HEK293 (cell line): ENCODE results near the gene ATP13A3.

Source experiments
- CTCF ChIA-PET: fragments of 350-600 bp; formaldehyde crosslinking; extraction: SDS; loops from one replicate; lab custom pipeline; 2021; ENCODE audit warnings: antibody characterized with exemption; lab: Yijun Ruan, JAX
- POLR2A ChIA-PET: fragments of 300-600 bp; formaldehyde crosslinking; extraction: SDS; loops from one replicate; lab custom pipeline; 2020; ENCODE audit warnings: antibody characterized with exemption, inconsistent platforms; lab: Yijun Ruan, JAX
- H3K27ac ChIP-seq: fragments of 200-500 bp; sonication (Bioruptor generic); 2 replicates; pipeline ENCODE4 v1.5.1; 2014; ENCODE audit warnings: low read depth, low read length, control low read depth, inconsistent platforms; ENCODE audit errors: extremely low read depth
- H3K36me3 ChIP-seq, 2 experiments: fragments of 200-500 bp in 1 of 2; sonication (Bioruptor generic) in 1 of 2; 1 replicate in 1 of 2; 2 replicates in 1 of 2; pipeline ENCODE4 v1.5.1; 2014 to 2017; ENCODE audit warnings: inconsistent platforms in 2 of 2, low read length in 2 of 2; ENCODE audit not compliant: control insufficient read depth in 2 of 2, insufficient read depth in 1 of 2
- H3K4me1 ChIP-seq: fragments of 200-500 bp; sonication (Bioruptor generic); 2 replicates; pipeline ENCODE4 v1.5.1; 2014; ENCODE audit warnings: mild to moderate bottlenecking, low read length, inconsistent platforms; ENCODE audit not compliant: control insufficient read depth, insufficient read depth
- H3K4me3 ChIP-seq: 2 replicates; pipeline ENCODE4 v1.5.1; 2011; ENCODE audit warnings: low read depth, mild to moderate bottlenecking, control low read depth, low read length, moderate library complexity
- H3K9me3 ChIP-seq: fragments of 200-500 bp; sonication (Bioruptor generic); 2 replicates; pipeline ENCODE4 v1.5.1; 2014; ENCODE audit warnings: low read depth, low read length, inconsistent platforms; ENCODE audit not compliant: control insufficient read depth, insufficient read depth
- ATF2 ChIP-seq: fragments of 450-650 bp; formaldehyde crosslinking; IDR thresholded peaks from 2 replicates; pipeline ENCODE4 v1.5.1; 2016; ENCODE audit warnings: missing biosample characterization, missing genetic modification characterization, low read depth
- KLF8 ChIP-seq: fragments of 450-650 bp; formaldehyde crosslinking; IDR thresholded peaks from 2 replicates; pipeline ENCODE4 v1.5.1; 2016; ENCODE audit warnings: missing biosample characterization, missing genetic modification characterization
- MYNN ChIP-seq: fragments of 450-650 bp; formaldehyde crosslinking; IDR thresholded peaks from 2 replicates; pipeline ENCODE4 v1.5.1; 2016; ENCODE audit warnings: missing biosample characterization, missing genetic modification characterization, borderline replicate concordance
- PATZ1 ChIP-seq: fragments of 450-650 bp; formaldehyde crosslinking; IDR thresholded peaks from 2 replicates; pipeline ENCODE4 v1.5.1; 2016; ENCODE audit warnings: missing biosample characterization, missing genetic modification characterization
- PRDM2 ChIP-seq: fragments of 450-650 bp; formaldehyde crosslinking; IDR thresholded peaks from 2 replicates; pipeline ENCODE4 v1.5.1; 2016; ENCODE audit warnings: missing biosample characterization, missing genetic modification characterization, borderline replicate concordance
- ZBTB26 ChIP-seq: fragments of 450-650 bp; formaldehyde crosslinking; optimal IDR thresholded peaks from 2 replicates; pipeline ENCODE3; 2016; ENCODE audit warnings: missing biosample characterization, mild to moderate bottlenecking, missing genetic modification characterization
- ZBTB44 ChIP-seq: fragments of 450-650 bp; IDR thresholded peaks from 2 replicates; pipeline ENCODE4 v1.5.1; 2018; ENCODE audit warnings: missing biosample characterization, mild to moderate bottlenecking, missing genetic modification characterization
- ZBTB49 ChIP-seq: fragments of 450-650 bp; formaldehyde crosslinking; IDR thresholded peaks from 2 replicates; pipeline ENCODE4 v1.5.1; 2016; ENCODE audit warnings: missing biosample characterization, missing genetic modification characterization, low read depth
- ZFP41 ChIP-seq: fragments of 450-650 bp; formaldehyde crosslinking; IDR thresholded peaks from 2 replicates; pipeline ENCODE4 v1.5.1; 2016; ENCODE audit warnings: missing biosample characterization, missing genetic modification characterization, borderline replicate concordance
- ZIC2 ChIP-seq: fragments of 450-650 bp; formaldehyde crosslinking; IDR thresholded peaks from 2 replicates; pipeline ENCODE4 v1.5.1; 2016; ENCODE audit warnings: missing biosample characterization, missing genetic modification characterization
- ZNF138 ChIP-seq: fragments of 450-650 bp; formaldehyde crosslinking; IDR thresholded peaks from 2 replicates; pipeline ENCODE4 v1.5.1; 2016; ENCODE audit warnings: missing biosample characterization, missing genetic modification characterization, borderline replicate concordance
- ZNF157 ChIP-seq: fragments of 450-650 bp; formaldehyde crosslinking; IDR thresholded peaks from 2 replicates; pipeline ENCODE4 v1.5.1; 2016; ENCODE audit warnings: missing biosample characterization, missing genetic modification characterization
- ZNF184 ChIP-seq: fragments of 450-650 bp; IDR thresholded peaks from 2 replicates; pipeline ENCODE4 v1.5.1; 2018; ENCODE audit warnings: missing biosample characterization, mild to moderate bottlenecking, missing genetic modification characterization
- ZNF23 ChIP-seq: fragments of 450-650 bp; formaldehyde crosslinking; IDR thresholded peaks from 2 replicates; pipeline ENCODE4 v1.5.1; 2016; ENCODE audit warnings: missing biosample characterization, missing genetic modification characterization, borderline replicate concordance
- ZNF433 ChIP-seq: fragments of 450-650 bp; formaldehyde crosslinking; IDR thresholded peaks from 2 replicates; pipeline ENCODE4 v1.5.1; 2016; ENCODE audit warnings: missing biosample characterization, missing genetic modification characterization, low read depth
- ZNF48 ChIP-seq: fragments of 450-650 bp; formaldehyde crosslinking; IDR thresholded peaks from 2 replicates; pipeline ENCODE4 v1.5.1; 2016; ENCODE audit warnings: missing biosample characterization, missing genetic modification characterization
- ZNF530 ChIP-seq: fragments of 450-650 bp; formaldehyde crosslinking; IDR thresholded peaks from 2 replicates; pipeline ENCODE4 v1.5.1; 2016; ENCODE audit warnings: low read depth, missing biosample characterization, missing genetic modification characterization
- ZNF623 ChIP-seq: fragments of 450-650 bp; formaldehyde crosslinking; IDR thresholded peaks from 2 replicates; pipeline ENCODE4 v1.5.1; 2016; ENCODE audit warnings: missing biosample characterization, missing genetic modification characterization
- ZNF654 ChIP-seq: fragments of 450-650 bp; formaldehyde crosslinking; IDR thresholded peaks from 2 replicates; pipeline ENCODE4 v1.5.1; 2016; ENCODE audit warnings: low read depth, missing biosample characterization, missing genetic modification characterization
- ZNF704 ChIP-seq: fragments of 450-650 bp; formaldehyde crosslinking; IDR thresholded peaks from 2 replicates; pipeline ENCODE4 v1.5.1; 2016; ENCODE audit warnings: missing biosample characterization, missing genetic modification characterization

Gene ATP13A3

GRCh38 chr3:194379231-194379630, 107.6 kb downstream of the ATP13A3 start (continued):
- TF ChIP-seq ZBTB44 (tag by site-specific recombination) (no peak), ZNF530 (no peak)

- TF ChIP-seq ZNF23 (no peak), ZNF184 (no peak), ZNF138 (tag by site-specific recombination) (no peak), ZNF157 (tag by site-specific recombination) (no peak), ZNF433 (tag by site-specific recombination) (no peak), ZNF48 (tag by site-specific recombination) (no peak), ZNF704 (tag by site-specific recombination) (no peak), ZIC2 (tag by site-specific recombination) (no peak), ZBTB26 (tag by site-specific recombination) (no peak), ZNF654 (tag by site-specific recombination) (no peak), PRDM2 (no peak), PATZ1 (tag by site-specific recombination) (no peak), ATF2 (tag by site-specific recombination) (no peak), ZBTB49 (no peak), ZFP41 (no peak), MYNN (tag by site-specific recombination) (no peak), KLF8 (tag by site-specific recombination) (no peak), ZNF623 (tag by site-specific recombination) (no peak)
- Histone ChIP-seq H3K4me1 (no peaks in the 10 kb centered on the region), H3K27ac (no peak overlapping the region), H3K4me3 (no peak overlapping the region), H3K36me3 (no peaks in the 10 kb centered on the region), H3K9me3 (no peaks in the 10 kb centered on the region)
- ChIA-PET CTCF (interaction anchor here (0.6 kb wide), 1 partner anchor 305 kb away, joined by 3 read pairs; no protein-coding TSS in a partner anchor), POLR2A (no interaction called here)
These were observed 109.1 kb downstream of the ATP13A3 start for GRCh38 chr3:194377708-194378107.
